RWPE1 (cell line): ENCODE results near the gene GUK1.

Source experiments
- CTCF ChIA-PET: fragments of 350-600 bp; sonication (Branson Sonifier 250); formaldehyde crosslinking; extraction: SDS; loops from one replicate; lab custom pipeline; 2021; lab: Yijun Ruan, JAX
- POLR2A ChIA-PET: fragments of 400-600 bp; formaldehyde crosslinking; extraction: SDS; loops from one replicate; lab custom pipeline; 2020; ENCODE audit warnings: antibody characterized with exemption; ENCODE audit not compliant: low non-redundant PET; lab: Yijun Ruan, JAX
- DNase-seq: peaks from one replicate; pipeline ENCODE4 v3.0.0; 2012; ENCODE audit warnings: low spot score
- H3K27ac ChIP-seq: fragments of 450-650 bp; 2 replicates; pipeline ENCODE4 v1.5.1; 2017
- CTCF ChIP-seq: fragments of 450-650 bp; conservative IDR thresholded peaks from 2 replicates; pipeline ENCODE4 v1.5.1; 2017; ENCODE audit warnings: low read depth, mild to moderate bottlenecking

Gene GUK1

GRCh38 chr1:228177721-228178710 is 37.9 kb downstream of the GUK1 start:
- ChIA-PET CTCF (interaction anchor here (0.6 kb wide), 2 partner anchors 118 to 315 kb away, joined by 3 read pairs; no protein-coding TSS in a partner anchor), POLR2A (no interaction called here)
- no peak overlapping the region for H3K27ac ChIP-seq
- TF ChIP-seq CTCF, result no peak
- DNase-seq, result no peak

- DNase-seq, result no peak
- ChIA-PET CTCF (interaction anchor here (0.6 kb wide), 1 partner anchor 316 kb away, joined by 3 read pairs; no protein-coding TSS in a partner anchor), POLR2A (interaction anchor here (1.1 kb wide), 1 partner anchor 278 kb away, joined by 4 read pairs; no protein-coding TSS in a partner anchor)
- TF ChIP-seq CTCF, result no peak
- no peak overlapping the region; the same call in 1 of the 2 replicates for H3K27ac ChIP-seq
Measured at GRCh38 chr1:228178737-228179684, 38.9 kb downstream of the GUK1 start.

- DNase-seq, result no peak
- POLR2A ChIA-PET, result interaction anchor here (0.7 kb wide), 1 partner anchor 105 kb away, joined by 4 read pairs; no protein-coding TSS in a partner anchor
- CTCF ChIA-PET, result interaction anchor here (0.6 kb wide), 2 partner anchors 17 to 937 kb away, joined by 4 to 5 read pairs; no protein-coding TSS in a partner anchor
Measured at GRCh38 chr1:228180271-228180958, 40.3 kb downstream of the GUK1 start.

GRCh38 chr1:228180959-228181644 is 41.0 kb downstream of the GUK1 start:
- no peak overlapping the region for H3K27ac ChIP-seq
- no peak for TF ChIP-seq CTCF
- DNase-seq, result no peak
- POLR2A ChIA-PET, result no interaction called here
- CTCF ChIA-PET, result interaction anchor here (0.7 kb wide), 1 partner anchor 222 kb away, joined by 4 read pairs; no protein-coding TSS in a partner anchor

More at GRCh38 chr1:228180271-228180958, 40.3 kb downstream of the GUK1 start:
- H3K27ac ChIP-seq, result no peak overlapping the region
- no peak; the same call in 1 of the 2 replicates for TF ChIP-seq CTCF

GRCh38 chr1:228181645-228182034 is 41.6 kb downstream of the GUK1 start:
- ChIA-PET CTCF (interaction anchor here (0.7 kb wide), 1 partner anchor 221 kb away, joined by 4 read pairs; no protein-coding TSS in a partner anchor), POLR2A (no interaction called here)
- no peak overlapping the region for H3K27ac ChIP-seq
- DNase-seq, result no peak
- TF ChIP-seq CTCF, result no peak
